WERI-Rb-1 (cell line): ENCODE measurements around the gene LANCL3.
"Not testable (repeated sequence)": the region's sequence is repeated elsewhere in the genome, so short reads cannot be mapped to it uniquely, and the experiment has no call there.

Source experiments
- DNase-seq: peaks from one replicate; pipeline ENCODE4 v3.0.0-alpha.2; 2020
- H3K27ac ChIP-seq: fragments of 250-450 bp; sonication (Bioruptor Pico); 2 replicates; pipeline ENCODE4 v1.5.1; 2020; ENCODE audit warnings: mild to moderate bottlenecking, moderate library complexity
- H3K27me3 ChIP-seq: fragments of 250-450 bp; sonication (Bioruptor Pico); 2 replicates; pipeline ENCODE4 v1.5.1; 2021; ENCODE audit warnings: mild to moderate bottlenecking, low read depth, moderate library complexity; ENCODE audit not compliant: insufficient read depth, severe bottlenecking
- H3K36me3 ChIP-seq: fragments of 250-450 bp; sonication (Bioruptor Pico); 2 replicates; pipeline ENCODE4 v1.5.1; 2020; ENCODE audit warnings: mild to moderate bottlenecking, moderate library complexity
- H3K4me3 ChIP-seq: 2 replicates; pipeline ENCODE4 v1.5.1; 2011; ENCODE audit warnings: low read depth, mild to moderate bottlenecking, control low read depth, low read length
- H3K9me3 ChIP-seq: fragments of 250-450 bp; sonication (Bioruptor Pico); 2 replicates; pipeline ENCODE4 v1.5.1; 2021; ENCODE audit warnings: mild to moderate bottlenecking, moderate library complexity; ENCODE audit not compliant: severe bottlenecking
- CTCF ChIP-seq: IDR thresholded peaks from 2 replicates; pipeline ENCODE4 v1.5.1; 2011; ENCODE audit warnings: low read depth, mild to moderate bottlenecking, control low read depth, inconsistent platforms, low read length

The LANCL3 gene

GRCh38 chrX:37644381-37645305 is 73.2 kb downstream of the LANCL3 start:
- Histone ChIP-seq H3K27me3 (no peaks in the 10 kb centered on the region), H3K4me3 (no peak overlapping the region), H3K36me3 (no peaks in the 10 kb centered on the region), H3K27ac (no peak overlapping the region), H3K9me3 (no peaks in the 10 kb centered on the region)
- no peak for DNase-seq
- TF ChIP-seq CTCF: no peak

GRCh38 chrX:37646254-37646653 is 74.8 kb downstream of the LANCL3 start:
- H3K4me3 ChIP-seq: no peak overlapping the region
- no peak overlapping the region for H3K27ac ChIP-seq
- no peak for DNase-seq
- TF ChIP-seq CTCF: no peak
- no peaks in the 10 kb centered on the region for H3K27me3 ChIP-seq
- no peaks in the 10 kb centered on the region for H3K36me3 ChIP-seq
- H3K9me3 ChIP-seq: no peaks in the 10 kb centered on the region

GRCh38 chrX:37650879-37651278 is 79.4 kb downstream of the LANCL3 start:
- not testable (repeated sequence) for H3K27me3 ChIP-seq, H3K36me3 ChIP-seq, H3K9me3 ChIP-seq, DNase-seq, H3K4me3 ChIP-seq, H3K27ac ChIP-seq

GRCh38 chrX:37651921-37652452 is 80.5 kb downstream of the LANCL3 start:
- Histone ChIP-seq H3K27ac (no peak overlapping the region), H3K36me3 (no peaks in the 10 kb centered on the region), H3K9me3 (no peaks in the 10 kb centered on the region), H3K4me3 (no peak overlapping the region), H3K27me3 (no peaks in the 10 kb centered on the region)
- TF ChIP-seq CTCF: no peak
- DNase-seq: no peak

- no peak overlapping the region for H3K4me3 ChIP-seq
- no peaks in the 10 kb centered on the region for H3K27me3 ChIP-seq
Observed at GRCh38 chrX:37652589-37653231, 81.2 kb downstream of the LANCL3 start.

More at GRCh38 chrX:37652589-37653231, 81.2 kb downstream of the LANCL3 start:
- no peak for DNase-seq
- no peak for TF ChIP-seq CTCF
- H3K9me3 ChIP-seq: no peaks in the 10 kb centered on the region
- H3K36me3 ChIP-seq: no peaks in the 10 kb centered on the region
- H3K27ac ChIP-seq: no peak overlapping the region
